Large intestine (tissue), 3 donors: ENCODE data around the gene UGT2A3. TPM values are rescaled to one million over a fixed set of nuclear protein-coding genes. Genes with fewer than 3 reads are reported as not detected.

Source experiments
- DNase-seq, 2 donors: peaks; one replicate each; pipeline versions ENCODE4 v3.0.0 to v3.0.0-alpha.2; 2013
- H3K27ac ChIP-seq: one replicate; pipeline ENCODE4 v1.5.1; 2013; ENCODE audit warnings: low read length
- H3K27me3 ChIP-seq: 2 replicates; pipeline ENCODE4 v1.6.1; 2013; ENCODE audit warnings: low read length; ENCODE audit not compliant: control insufficient read depth, insufficient read depth
- H3K36me3 ChIP-seq: 2 replicates; pipeline ENCODE4 v1.6.1; 2013; ENCODE audit warnings: low read length; ENCODE audit not compliant: control insufficient read depth, insufficient read depth
- H3K4me1 ChIP-seq: one replicate; pipeline ENCODE4 v1.6.1; 2013; ENCODE audit warnings: low read length; ENCODE audit not compliant: control insufficient read depth, insufficient read depth
- H3K4me3 ChIP-seq: one replicate; pipeline ENCODE4 v1.5.1; 2013; ENCODE audit warnings: low read length
- H3K9me3 ChIP-seq: one replicate; pipeline ENCODE4 v1.6.1; 2013; ENCODE audit warnings: mild to moderate bottlenecking, low read depth, low read length, moderate library complexity; ENCODE audit not compliant: control insufficient read depth
- WGBS: methylation state at CpG from one replicate; pipeline ENCODE4 v1.1.5; 2013; ENCODE audit warnings: low lambda C conversion rate; ENCODE audit not compliant: insufficient coverage; 5-methylcytosine and 5-hydroxymethylcytosine counted together
- polyA plus RNA-seq: library from polyadenylated mRNA; unstranded; fragments of 120-200 nt; gene quantifications from one replicate; pipeline ENCODE4 v1.2.1, GENCODE V29; 2013

Gene UGT2A3
- polyA plus RNA-seq, 1 donor: 285 TPM

DNA sequence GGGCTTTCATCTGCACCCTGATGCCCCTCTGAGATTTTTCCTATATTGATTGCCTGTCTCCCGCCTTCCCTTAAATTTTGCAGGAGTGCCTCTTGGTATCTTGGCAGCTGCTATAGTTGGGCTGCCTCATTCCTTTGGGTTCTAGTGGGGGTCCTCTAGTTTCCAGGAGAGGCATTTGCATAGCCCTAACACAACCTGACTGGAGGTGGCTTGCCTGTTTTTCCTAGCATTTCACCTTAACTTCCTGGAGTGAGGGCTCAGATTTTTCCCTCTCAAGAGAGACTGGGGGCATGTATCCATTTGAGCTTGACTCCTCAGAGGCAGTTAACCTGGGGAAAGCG, 46.0 kb downstream of the UGT2A3 start:
- H3K27me3 ChIP-seq: no peaks in the 10 kb centered on the region
- no peak for DNase-seq
- WGBS: no CpG with 5 or more reads among the region's 2 CpGs
- H3K4me1 ChIP-seq: peaks cover 28% of the 10 kb centered on the region
- H3K36me3 ChIP-seq: no peaks in the 10 kb centered on the region
- H3K9me3 ChIP-seq: no peaks in the 10 kb centered on the region
- peak overlapping the region; percentile 86 for H3K27ac ChIP-seq
- H3K4me3 ChIP-seq: peak overlapping the region; percentile 8

DNA sequence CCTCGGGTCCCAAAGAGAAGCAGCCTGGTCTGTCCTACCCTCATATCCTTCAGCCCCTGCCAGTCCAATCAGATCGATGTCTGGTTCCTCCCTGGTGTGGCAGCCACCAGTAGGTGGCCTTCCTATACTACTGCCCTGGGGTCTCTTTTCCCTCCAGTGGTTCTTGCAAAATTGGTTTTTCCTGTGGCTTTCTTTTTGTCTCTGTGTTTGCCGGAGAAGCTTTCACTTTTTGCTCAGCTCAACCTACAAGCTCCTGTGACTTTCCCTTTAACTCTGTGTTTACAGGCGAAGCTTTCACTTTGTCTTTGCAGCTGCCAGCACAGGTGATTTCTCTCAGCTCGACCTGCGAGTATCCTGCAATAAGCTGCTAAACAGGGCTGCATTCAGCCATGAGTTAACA, 46.8 kb downstream of the UGT2A3 start:
- H3K36me3 ChIP-seq: no peaks in the 10 kb centered on the region
- no CpG with 5 or more reads among the region's 6 CpGs for WGBS
- peak; percentile 51 to 79 for DNase-seq
- peak overlapping the region; percentile 16 for H3K4me3 ChIP-seq
- no peaks in the 10 kb centered on the region for H3K27me3 ChIP-seq
- no peaks in the 10 kb centered on the region for H3K9me3 ChIP-seq
- peak overlapping the region; percentile 86 for H3K27ac ChIP-seq
- H3K4me1 ChIP-seq: peaks cover 28% of the 10 kb centered on the region

DNA sequence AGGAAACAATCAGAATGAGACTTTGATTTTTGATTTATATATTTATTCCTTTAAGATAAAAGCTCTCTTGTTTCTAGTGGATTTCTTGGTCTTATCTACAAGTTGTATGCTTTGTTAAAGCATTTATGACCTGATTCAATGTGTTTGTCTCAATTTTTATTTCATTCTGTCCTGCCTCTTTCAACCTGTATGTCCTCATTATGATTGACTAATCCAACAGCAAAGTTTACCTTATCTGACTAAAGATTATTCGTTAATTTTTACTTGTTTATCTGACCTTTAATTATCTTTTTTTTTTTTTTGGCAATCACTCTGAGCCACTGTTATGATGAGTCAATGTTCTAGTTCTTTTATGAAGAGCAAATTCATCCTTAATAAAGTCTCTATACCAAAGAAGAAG, 54.9 kb downstream of the UGT2A3 start:
- WGBS: 23% methylated on average over 1 of the region's 1 CpG
- Histone ChIP-seq H3K27me3 (no peaks in the 10 kb centered on the region), H3K27ac (no peak overlapping the region), H3K4me3 (no peak overlapping the region), H3K4me1 (no peaks in the 10 kb centered on the region), H3K36me3 (no peaks in the 10 kb centered on the region), H3K9me3 (no peaks in the 10 kb centered on the region)
- no peak for DNase-seq

DNA sequence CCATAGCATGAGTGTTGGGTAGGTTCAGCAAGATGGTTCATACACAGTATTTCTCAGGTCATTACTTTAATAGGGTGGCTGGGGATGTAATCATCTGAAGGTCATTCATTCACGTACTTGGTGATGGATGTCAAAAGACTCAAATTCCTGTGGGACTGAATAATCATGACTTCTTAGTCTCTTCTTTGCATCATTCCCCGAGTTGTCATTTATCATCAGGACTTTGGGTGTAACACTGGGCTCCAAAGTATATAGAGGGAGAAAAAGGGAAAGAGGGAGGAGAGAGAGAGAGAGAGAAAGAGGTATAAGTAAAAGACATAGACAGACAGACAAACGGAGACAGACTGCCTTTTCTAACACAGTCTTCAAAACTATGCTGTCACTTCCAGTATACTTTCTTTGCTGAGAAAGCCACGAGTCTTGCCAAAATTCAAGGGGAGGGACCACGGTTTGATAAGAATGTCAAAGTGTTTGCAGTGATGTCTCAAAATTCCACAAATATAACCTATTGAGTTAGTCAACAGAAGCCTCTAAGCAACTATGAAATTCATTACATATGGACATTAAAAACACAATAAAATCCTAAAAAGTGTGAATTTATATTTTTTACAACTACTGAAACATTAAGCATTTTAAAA, 55.9 kb downstream of the UGT2A3 start:
- H3K27me3 ChIP-seq: no peaks in the 10 kb centered on the region
- 94% methylated on average over 2 of the region's 5 CpGs for WGBS

DNA sequence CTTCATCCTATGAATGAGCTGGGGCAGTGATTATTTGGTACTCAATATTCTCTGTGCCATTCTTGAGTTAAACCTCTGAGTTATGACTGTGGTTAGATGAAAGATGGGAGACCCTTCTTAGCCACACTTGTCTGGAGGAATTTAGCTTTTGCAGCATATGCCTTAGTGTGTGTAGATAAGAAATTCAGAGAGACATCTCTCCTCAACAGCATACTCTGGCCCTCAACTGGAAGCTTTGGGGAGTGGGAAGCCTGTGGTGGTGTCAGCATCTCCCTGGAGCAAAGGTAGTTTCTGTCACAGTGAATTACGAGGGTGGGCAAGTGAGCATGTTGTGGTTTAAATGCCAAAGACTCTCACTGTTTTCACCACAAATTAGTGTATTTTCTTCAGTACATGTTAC, 58.7 kb downstream of the UGT2A3 start:
- H3K27ac ChIP-seq: no peak overlapping the region
- no CpG with 5 or more reads among the region's 1 CpG for WGBS
- no peak for DNase-seq
- no peaks in the 10 kb centered on the region for H3K27me3 ChIP-seq
- no peaks in the 10 kb centered on the region for H3K9me3 ChIP-seq
- no peak overlapping the region for H3K4me3 ChIP-seq
- H3K36me3 ChIP-seq: no peaks in the 10 kb centered on the region
- H3K4me1 ChIP-seq: no peaks in the 10 kb centered on the region

More for the DNA sequence above, 55.9 kb downstream of the UGT2A3 start:
- Histone ChIP-seq H3K4me1 (no peaks in the 10 kb centered on the region), H3K27ac (no peak overlapping the region), H3K9me3 (no peaks in the 10 kb centered on the region), H3K36me3 (no peaks in the 10 kb centered on the region), H3K4me3 (no peak overlapping the region)
- no peak for DNase-seq

DNA sequence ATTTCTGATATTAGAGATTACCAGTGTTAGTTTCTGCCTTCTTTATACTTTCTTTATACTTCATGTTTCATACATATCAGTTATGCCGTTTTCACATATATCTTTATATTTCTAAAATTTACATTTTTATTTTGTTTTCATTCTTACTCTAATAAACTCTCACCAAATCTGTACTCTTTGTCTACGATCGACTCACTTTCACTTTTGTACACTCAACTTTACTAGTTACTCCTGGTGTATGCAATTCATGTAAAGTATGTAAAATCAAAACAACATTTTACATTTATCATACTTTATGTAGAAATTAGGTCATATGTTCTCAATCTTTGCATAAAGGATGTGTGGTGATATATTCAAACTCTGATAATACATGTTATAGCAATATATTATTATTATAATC, 59.9 kb downstream of the UGT2A3 start:
- no peaks in the 10 kb centered on the region for H3K36me3 ChIP-seq
- H3K27ac ChIP-seq: no peak overlapping the region
- H3K4me1 ChIP-seq: no peaks in the 10 kb centered on the region
- H3K9me3 ChIP-seq: no peaks in the 10 kb centered on the region
- H3K4me3 ChIP-seq: no peak overlapping the region
- DNase-seq: no peak
- H3K27me3 ChIP-seq: no peaks in the 10 kb centered on the region
- 92% methylated on average over 3 of the region's 3 CpGs for WGBS

DNA sequence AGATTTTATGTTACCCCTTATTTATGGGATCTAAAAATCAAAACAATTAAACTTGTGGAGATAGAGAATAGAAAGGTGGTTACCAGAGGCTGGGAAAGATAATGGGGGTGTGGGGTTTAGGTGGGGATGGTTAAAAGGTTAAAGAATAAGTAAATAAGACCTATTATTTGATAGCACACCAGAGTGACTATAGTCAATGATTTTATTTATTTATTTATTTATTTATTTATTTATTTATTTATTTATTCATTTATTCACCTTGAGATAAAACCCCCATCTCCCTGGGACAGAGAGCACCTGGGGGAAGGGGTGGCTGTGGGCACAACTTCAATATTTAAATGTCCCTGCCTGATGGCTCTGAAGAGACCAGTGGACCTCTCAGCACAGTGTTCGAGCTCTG, 66.1 kb downstream of the UGT2A3 start:
- no CpG with 5 or more reads among the region's 1 CpG for WGBS
- H3K4me3 ChIP-seq: no peak overlapping the region
- no peaks in the 10 kb centered on the region for H3K9me3 ChIP-seq
- H3K4me1 ChIP-seq: peaks cover 10% of the 10 kb centered on the region
- no peak for DNase-seq
- no peaks in the 10 kb centered on the region for H3K36me3 ChIP-seq
- no peak overlapping the region for H3K27ac ChIP-seq
- H3K27me3 ChIP-seq: no peaks in the 10 kb centered on the region

DNA sequence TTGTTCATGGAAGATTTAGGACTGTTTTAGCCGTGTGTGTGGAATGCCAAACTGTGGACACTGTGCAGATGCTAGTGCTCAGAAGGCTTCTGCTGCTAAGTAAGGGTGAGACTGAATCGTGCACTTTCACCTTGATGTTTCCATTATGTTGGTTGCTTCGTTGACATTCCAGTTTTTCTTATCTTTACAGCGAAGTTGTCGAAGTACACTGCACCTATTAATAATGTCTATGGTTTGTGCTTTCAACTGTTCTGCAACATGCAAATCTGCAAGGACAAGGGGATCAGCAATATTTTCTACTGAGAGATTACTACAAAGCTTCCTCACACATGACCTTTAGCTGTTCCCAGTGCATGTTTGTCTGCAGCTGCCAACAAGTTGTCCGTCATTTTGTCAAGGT, 67.7 kb downstream of the UGT2A3 start:
- peaks cover 10% of the 10 kb centered on the region for H3K4me1 ChIP-seq
- H3K27me3 ChIP-seq: no peaks in the 10 kb centered on the region
- H3K36me3 ChIP-seq: no peaks in the 10 kb centered on the region
- peak overlapping the region; percentile 60 for H3K27ac ChIP-seq
- DNase-seq: peak; percentile 67 to 88
- WGBS: no CpG with 5 or more reads among the region's 6 CpGs
- H3K4me3 ChIP-seq: no peak overlapping the region
- no peaks in the 10 kb centered on the region for H3K9me3 ChIP-seq

Other genes starting within 250 kb of the UGT2A3 start
- gene UGT2B10, start 135.8 kb downstream of the UGT2A3 start, polyA plus RNA-seq: 0.25 TPM
- 34.4 TPM for gene UGT2B7, start 144.7 kb upstream of the UGT2A3 start, polyA plus RNA-seq